Chondrocyte (in vitro differentiated cells): ENCODE measurements around the gene ATP10A. TPM values are rescaled to one million over a fixed set of nuclear protein-coding genes. Genes with fewer than 3 reads are reported as not detected.

Source experiments
- DNase-seq: peaks from one replicate; pipeline ENCODE4 v3.0.0; 2021; ENCODE audit warnings: mixed read lengths, low spot score
- H3K27ac Mint-ChIP-seq: one replicate; pipeline ENCODE4 v1.8.0; 2021; ENCODE audit warnings: mild to moderate bottlenecking, moderate library complexity, mixed read lengths; ENCODE audit not compliant: unreplicated experiment
- H3K27me3 Mint-ChIP-seq: 2 replicates; pipeline ENCODE4 v1.8.0; 2021; ENCODE audit warnings: low read depth, mixed read lengths
- H3K36me3 Mint-ChIP-seq: 2 replicates; pipeline ENCODE4 v1.8.0; 2021; ENCODE audit warnings: low read depth, mixed read lengths
- H3K4me1 Mint-ChIP-seq: 2 replicates; pipeline ENCODE4 v1.8.0; 2021; ENCODE audit warnings: low read depth, mild to moderate bottlenecking, mixed read lengths
- H3K4me3 Mint-ChIP-seq: one replicate; pipeline ENCODE4 v1.8.0; 2021; ENCODE audit warnings: mild to moderate bottlenecking, moderate library complexity, mixed read lengths; ENCODE audit not compliant: unreplicated experiment
- H3K9me3 Mint-ChIP-seq: 2 replicates; pipeline ENCODE4 v1.8.0; 2021; ENCODE audit warnings: low read depth, mixed read lengths
- total RNA-seq: library from RNA; stranded (reverse); gene quantifications from 3 replicates; pipeline ENCODE4 v1.2.1, GENCODE V29; 2021
- TF ChIP-seq, protein P1 (sequence below): fragments of 200-600 bp; sonication (generic); IDR thresholded peaks from 2 replicates; pipeline ENCODE4 v1.5.0; 2021; ENCODE audit warnings: antibody characterized with exemption, mild to moderate bottlenecking, moderate library complexity

The ATP10A gene
- total RNA-seq, 1 donor from 2014 or later, result 163 TPM

- H3K27me3 Mint-ChIP-seq, result no peaks in the 10 kb centered on the region
- TF ChIP-seq, protein P1, sequence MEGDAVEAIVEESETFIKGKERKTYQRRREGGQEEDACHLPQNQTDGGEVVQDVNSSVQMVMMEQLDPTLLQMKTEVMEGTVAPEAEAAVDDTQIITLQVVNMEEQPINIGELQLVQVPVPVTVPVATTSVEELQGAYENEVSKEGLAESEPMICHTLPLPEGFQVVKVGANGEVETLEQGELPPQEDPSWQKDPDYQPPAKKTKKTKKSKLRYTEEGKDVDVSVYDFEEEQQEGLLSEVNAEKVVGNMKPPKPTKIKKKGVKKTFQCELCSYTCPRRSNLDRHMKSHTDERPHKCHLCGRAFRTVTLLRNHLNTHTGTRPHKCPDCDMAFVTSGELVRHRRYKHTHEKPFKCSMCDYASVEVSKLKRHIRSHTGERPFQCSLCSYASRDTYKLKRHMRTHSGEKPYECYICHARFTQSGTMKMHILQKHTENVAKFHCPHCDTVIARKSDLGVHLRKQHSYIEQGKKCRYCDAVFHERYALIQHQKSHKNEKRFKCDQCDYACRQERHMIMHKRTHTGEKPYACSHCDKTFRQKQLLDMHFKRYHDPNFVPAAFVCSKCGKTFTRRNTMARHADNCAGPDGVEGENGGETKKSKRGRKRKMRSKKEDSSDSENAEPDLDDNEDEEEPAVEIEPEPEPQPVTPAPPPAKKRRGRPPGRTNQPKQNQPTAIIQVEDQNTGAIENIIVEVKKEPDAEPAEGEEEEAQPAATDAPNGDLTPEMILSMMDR, result no peak
- H3K9me3 Mint-ChIP-seq, result no peaks in the 10 kb centered on the region
- no peak overlapping the region for H3K4me3 Mint-ChIP-seq
- peaks cover 10% of the 10 kb centered on the region for H3K36me3 Mint-ChIP-seq
- H3K27ac Mint-ChIP-seq, result peak overlapping the region; percentile 68
- DNase-seq, result no peak
- H3K4me1 Mint-ChIP-seq, result peaks cover 94% of the 10 kb centered on the region
These were observed 67.4 kb downstream of the ATP10A start for GRCh38 chr15:25795712-25796111.

DNA sequence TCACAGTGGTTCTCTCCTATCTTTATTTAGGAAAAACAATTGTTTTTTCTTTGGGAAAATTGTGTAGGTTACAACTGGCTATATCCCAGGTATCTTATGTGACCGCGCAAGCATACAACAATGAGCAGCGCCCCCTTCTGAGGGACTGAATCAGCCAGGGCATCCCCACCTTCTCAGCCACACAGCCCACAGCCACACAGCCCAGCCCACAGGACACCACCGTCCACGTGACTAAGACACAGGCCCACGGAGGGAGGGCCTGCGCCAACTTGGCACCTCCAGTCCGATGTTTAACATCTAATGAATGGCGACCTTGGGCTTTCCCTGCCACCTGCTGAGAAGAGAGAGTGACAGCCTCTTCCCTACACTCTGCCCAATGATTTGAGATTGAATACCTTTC, 68.1 kb downstream of the ATP10A start:
- Mint-ChIP-seq H3K9me3 (no peaks in the 10 kb centered on the region), H3K27ac (peak overlapping the region; percentile 28), H3K4me3 (no peak overlapping the region), H3K4me1 (peaks cover 94% of the 10 kb centered on the region), H3K36me3 (peaks cover 6% of the 10 kb centered on the region), H3K27me3 (no peaks in the 10 kb centered on the region)
- TF ChIP-seq, protein P1, result peak; percentile 17
- no peak for DNase-seq

- H3K36me3 Mint-ChIP-seq, result peaks cover 6% of the 10 kb centered on the region
- peak overlapping the region; percentile 61 for H3K27ac Mint-ChIP-seq
- no peaks in the 10 kb centered on the region for H3K9me3 Mint-ChIP-seq
- TF ChIP-seq, protein P1, result no peak
- peaks cover 94% of the 10 kb centered on the region for H3K4me1 Mint-ChIP-seq
- no peak for DNase-seq
- H3K27me3 Mint-ChIP-seq, result no peaks in the 10 kb centered on the region
- no peak overlapping the region for H3K4me3 Mint-ChIP-seq
These were observed 69.6 kb downstream of the ATP10A start for GRCh38 chr15:25793354-25794050.

DNA sequence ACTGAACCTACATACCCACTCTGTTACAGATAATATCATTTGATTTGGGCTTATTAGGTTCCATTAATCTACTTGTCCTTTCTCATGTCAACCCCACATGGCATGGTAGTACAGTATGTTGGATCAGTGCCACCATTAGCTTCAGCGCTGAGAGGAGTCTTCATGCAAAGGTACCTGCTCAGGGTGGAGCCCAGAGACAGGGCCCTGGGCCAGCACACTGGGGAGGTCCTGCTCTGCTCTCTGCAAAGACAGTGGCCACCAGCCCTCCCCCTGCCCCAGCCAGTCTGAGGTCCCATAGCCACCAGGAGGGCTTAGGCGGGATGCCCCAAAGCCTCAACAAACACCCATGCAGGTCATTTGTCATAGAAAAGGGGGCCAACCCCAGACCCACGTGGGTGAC, 71.0 kb downstream of the ATP10A start:
- H3K27ac Mint-ChIP-seq, result peak overlapping the region; percentile 98
- TF ChIP-seq, protein P1, result no peak
- H3K4me3 Mint-ChIP-seq, result no peak overlapping the region
- no peaks in the 10 kb centered on the region for H3K9me3 Mint-ChIP-seq
- H3K27me3 Mint-ChIP-seq, result no peaks in the 10 kb centered on the region
- DNase-seq, result no peak
- peaks cover 94% of the 10 kb centered on the region for H3K4me1 Mint-ChIP-seq
- H3K36me3 Mint-ChIP-seq, result peaks cover 4% of the 10 kb centered on the region

- H3K4me1 Mint-ChIP-seq, result peaks cover 92% of the 10 kb centered on the region
- peak overlapping the region; percentile 98 for H3K27ac Mint-ChIP-seq
- TF ChIP-seq, protein P1, result peak; percentile 39
- peaks cover 8% of the 10 kb centered on the region for H3K36me3 Mint-ChIP-seq
- DNase-seq, result no peak
- H3K4me3 Mint-ChIP-seq, result peak overlapping the region; percentile 32
- H3K9me3 Mint-ChIP-seq, result no peaks in the 10 kb centered on the region
- no peaks in the 10 kb centered on the region for H3K27me3 Mint-ChIP-seq
These were observed 73.0 kb downstream of the ATP10A start for GRCh38 chr15:25790000-25790660.
